Activated CD4-positive, alpha-beta T cell treated with anti-CD3 and anti-CD28 coated beads, Interleukin-2, amount 50 U/mL, for 16 hours (primary cell): ENCODE measurements around the gene NCKAP1.
"Not testable (repeated sequence)": the region's sequence is repeated elsewhere in the genome, so short reads cannot be mapped to it uniquely, and the experiment has no call there.

Experiments
- DNase-seq: peaks from one replicate; pipeline ENCODE4 v3.0.0-alpha.2; 2020

Gene NCKAP1, protein sequence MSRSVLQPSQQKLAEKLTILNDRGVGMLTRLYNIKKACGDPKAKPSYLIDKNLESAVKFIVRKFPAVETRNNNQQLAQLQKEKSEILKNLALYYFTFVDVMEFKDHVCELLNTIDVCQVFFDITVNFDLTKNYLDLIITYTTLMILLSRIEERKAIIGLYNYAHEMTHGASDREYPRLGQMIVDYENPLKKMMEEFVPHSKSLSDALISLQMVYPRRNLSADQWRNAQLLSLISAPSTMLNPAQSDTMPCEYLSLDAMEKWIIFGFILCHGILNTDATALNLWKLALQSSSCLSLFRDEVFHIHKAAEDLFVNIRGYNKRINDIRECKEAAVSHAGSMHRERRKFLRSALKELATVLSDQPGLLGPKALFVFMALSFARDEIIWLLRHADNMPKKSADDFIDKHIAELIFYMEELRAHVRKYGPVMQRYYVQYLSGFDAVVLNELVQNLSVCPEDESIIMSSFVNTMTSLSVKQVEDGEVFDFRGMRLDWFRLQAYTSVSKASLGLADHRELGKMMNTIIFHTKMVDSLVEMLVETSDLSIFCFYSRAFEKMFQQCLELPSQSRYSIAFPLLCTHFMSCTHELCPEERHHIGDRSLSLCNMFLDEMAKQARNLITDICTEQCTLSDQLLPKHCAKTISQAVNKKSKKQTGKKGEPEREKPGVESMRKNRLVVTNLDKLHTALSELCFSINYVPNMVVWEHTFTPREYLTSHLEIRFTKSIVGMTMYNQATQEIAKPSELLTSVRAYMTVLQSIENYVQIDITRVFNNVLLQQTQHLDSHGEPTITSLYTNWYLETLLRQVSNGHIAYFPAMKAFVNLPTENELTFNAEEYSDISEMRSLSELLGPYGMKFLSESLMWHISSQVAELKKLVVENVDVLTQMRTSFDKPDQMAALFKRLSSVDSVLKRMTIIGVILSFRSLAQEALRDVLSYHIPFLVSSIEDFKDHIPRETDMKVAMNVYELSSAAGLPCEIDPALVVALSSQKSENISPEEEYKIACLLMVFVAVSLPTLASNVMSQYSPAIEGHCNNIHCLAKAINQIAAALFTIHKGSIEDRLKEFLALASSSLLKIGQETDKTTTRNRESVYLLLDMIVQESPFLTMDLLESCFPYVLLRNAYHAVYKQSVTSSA

GRCh38 chr2:183038341-183039300, at the start of gene NCKAP1:
Gene NCKAP1, minus strand, starts transcription at chr2:183038457. Its CDS starts 358 bp downstream, at chr2:183038099.
- peak; percentile 88 for DNase-seq

- no peak for DNase-seq
Observed at GRCh38 chr2:183081911-183082310, 43.7 kb upstream of the NCKAP1 start.

DNA sequence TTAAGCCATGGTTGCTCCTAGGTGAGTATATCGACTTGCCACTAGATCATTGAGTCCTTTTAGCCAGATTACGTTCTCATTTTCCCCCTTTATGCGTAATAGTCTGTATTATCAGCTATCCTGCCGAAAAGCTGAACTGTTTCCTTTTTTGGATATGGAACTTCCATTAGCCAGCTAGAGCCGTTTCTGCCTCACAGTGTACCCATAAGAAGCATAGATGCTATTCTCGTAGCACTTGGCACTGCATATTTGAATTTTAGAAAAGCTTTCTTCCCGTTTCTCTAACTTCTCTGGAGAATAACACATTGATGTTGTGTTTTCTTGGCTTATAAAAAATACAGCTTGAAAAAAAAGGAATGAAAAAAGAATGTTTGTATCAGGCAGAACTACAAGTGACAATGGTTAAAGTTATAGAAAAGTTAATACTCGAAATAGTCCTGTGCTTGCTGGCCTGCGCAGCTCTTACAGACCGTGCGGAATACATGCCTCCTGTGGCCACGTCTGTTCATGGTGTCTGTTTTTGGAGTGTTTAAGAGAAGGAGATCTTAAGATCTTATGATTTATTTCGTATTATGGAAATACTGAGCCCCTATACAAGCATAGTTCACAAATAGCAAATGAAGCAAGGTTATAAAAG, 41.0 kb upstream of the NCKAP1 start:
- DNase-seq: no peak

DNA sequence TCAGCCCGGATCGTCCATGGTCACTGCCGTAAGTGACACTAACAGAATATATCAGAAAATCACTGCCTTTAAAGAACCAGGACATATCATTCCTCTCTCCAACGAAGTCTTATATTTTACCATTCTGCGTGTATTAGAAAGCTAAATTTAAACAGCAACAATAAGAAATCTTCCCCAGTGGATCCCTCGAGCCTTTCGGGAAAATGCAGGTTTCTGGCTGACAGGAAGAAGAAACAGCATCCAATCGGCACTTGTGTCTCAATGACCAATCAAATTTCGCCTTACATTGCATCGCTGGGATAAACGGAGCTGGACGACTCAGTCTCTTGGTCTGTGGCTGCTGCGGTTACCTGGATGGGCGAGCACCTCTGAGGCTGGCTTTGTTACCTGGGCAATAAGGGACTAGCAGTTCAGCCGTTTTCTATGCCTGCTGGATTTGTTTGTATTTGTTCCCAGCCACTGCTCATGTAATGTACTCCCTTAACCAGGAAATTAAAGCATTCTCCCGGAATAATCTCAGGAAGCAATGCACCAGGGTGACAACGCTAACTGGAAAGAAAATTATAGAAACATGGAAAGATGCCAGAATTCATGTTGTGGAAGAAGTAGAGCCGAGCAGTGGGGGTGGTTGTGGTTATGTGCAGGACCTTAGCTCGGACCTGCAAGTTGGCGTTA, 40.3 kb upstream of the NCKAP1 start, which contains the start of gene DUSP19:
Gene DUSP19 (plus strand): TSS at position 284 of the 675 bp plus-strand sequence. CDS start 187 bp downstream, at position 471.
- peak; percentile 90 for DNase-seq

DNA sequence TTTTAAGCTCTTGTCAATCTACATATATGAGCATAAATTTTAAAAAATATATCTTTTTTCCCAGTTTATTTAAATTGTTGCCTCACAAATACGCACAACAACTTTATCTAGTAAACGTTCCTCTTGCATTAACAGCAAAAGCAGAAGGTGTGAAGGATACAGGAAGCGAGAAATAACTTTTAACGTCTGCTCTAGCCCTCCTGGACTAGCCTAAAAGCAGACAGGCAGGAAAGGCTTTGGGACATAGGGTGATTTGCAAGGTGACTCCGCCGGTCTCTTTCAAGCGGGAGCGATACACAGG, 39.9 kb upstream of the NCKAP1 start:
- DNase-seq: no peak

DNA sequence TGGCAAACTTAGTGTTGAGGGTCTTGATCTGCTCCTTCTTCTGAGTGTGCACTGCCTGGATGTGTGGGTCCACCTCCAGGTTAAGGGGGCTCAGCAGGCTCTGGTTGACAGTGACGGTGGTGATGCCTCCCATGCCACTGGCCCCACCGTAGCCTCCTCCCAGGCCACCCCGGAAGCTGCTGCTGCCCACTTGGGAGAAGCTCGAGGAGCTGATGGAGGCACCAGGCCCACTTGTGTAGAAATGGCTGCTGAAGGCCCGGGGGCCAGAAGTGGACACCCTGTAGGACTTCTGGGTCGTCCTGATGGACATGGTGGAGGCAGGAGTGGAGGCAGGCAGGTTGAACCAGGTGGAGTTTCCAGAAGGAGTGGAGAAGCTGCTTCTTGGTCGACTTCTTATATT, 33.9 kb upstream of the NCKAP1 start:
- no peak for DNase-seq

- no peak for DNase-seq
Observed at GRCh38 chr2:183070942-183071844, 32.9 kb upstream of the NCKAP1 start.

- DNase-seq: no peak
Observed at GRCh38 chr2:183069174-183069573, 30.9 kb upstream of the NCKAP1 start.

- no peak for DNase-seq
Observed at GRCh38 chr2:183068561-183068960, 30.3 kb upstream of the NCKAP1 start.

DNA sequence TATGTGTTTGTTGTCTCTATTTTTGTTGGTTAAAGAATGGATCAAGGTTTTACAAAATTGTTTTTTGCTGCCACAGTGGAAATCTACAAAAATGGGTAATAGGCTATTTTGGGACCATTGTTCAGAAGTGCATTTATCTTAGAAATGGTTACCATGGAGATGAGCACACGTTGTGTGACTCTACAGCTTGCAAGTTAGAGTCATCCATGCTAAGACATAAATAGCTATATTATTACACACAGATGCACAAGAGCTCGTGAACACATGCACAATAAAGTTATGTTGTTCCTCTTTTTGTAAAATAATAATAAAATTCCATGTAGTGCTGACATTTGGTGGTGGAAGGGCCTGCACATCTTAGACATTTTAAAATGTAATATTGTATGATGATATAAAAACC, 24.8 kb upstream of the NCKAP1 start:
- DNase-seq: no peak

DNA sequence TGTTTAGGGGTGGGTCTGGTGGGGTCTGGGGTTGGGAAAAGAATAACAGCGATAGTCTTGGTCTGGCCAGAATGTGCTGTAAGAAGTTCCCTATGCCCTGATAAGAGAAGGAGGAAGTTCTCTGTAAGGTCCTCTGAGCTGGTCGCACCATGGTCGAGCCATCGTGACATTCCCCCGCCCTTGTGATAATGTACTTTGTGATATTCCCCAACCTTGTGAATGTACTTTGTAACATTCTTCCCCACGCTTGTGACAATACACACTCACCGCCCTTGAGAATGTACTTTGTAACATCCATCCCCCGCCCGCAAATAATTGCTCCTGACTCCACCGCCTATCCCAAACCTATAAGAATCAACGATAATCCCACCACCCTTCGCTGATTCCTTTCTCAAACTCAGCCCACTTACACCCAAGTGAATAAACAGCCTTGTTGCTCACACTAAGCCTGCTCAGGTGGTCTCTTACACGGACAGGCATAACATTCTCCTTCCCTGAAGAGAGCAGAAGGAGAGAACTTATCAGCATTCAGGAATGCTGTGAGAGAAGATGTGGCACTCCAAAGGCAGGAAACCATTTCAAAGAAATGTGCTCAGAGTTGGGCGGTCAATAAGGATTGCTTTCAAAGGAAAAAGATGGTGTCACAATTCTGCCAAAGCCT, 22.4 kb upstream of the NCKAP1 start:
- no peak for DNase-seq

DNA sequence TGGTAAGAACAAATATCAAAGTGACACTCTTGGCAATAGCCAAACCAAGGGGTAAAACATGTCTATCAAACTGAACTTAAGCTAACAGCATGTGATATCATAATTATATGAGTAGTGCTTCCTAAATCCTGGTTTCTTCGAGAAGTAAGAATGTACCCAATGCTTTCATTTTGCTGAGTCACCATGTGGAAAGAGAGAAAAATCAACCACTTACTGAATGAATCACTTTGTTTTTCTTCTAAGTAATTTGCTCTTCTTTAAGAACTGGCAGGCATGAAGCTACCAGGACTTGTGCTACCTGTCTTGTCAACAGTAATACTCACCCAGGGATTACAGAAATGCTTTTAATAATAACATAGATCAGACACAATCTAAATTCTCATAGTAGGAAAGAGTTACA, 21.3 kb upstream of the NCKAP1 start:
- DNase-seq: peak; percentile 10

- DNase-seq: no peak
Observed at GRCh38 chr2:183057333-183057985, 19.2 kb upstream of the NCKAP1 start.

GRCh38 chr2:183049420-183049819, 11.2 kb upstream of the NCKAP1 start:
- no peak for DNase-seq

DNA sequence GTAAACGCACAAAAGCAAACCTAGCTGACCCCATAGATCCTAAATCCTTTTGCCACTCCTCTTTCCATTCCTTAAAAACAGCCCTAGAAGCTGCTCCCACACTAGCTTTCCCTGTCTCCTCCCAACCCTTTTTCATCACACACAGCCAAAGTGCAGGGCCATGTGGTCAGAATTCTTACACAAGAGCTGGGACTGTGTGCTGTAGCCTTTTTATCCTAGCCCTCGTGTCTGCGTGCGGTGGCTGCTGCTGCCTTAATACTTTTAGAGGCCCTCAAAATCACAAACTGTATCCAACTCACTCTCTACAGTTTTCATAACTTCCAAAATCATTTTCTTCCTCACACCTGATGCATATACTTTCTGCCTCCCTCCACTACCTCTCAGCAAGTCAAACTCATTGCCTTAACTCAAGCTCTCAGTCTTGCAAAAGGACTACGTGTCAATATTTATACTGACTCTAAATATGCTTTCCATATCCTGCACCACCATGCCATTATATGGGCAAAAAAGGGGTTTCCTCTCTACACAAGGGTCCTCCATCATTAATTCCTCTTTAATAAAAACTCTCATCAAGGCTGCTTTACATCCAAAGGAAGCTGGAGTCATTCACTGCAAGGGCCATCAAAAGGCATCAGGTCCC, 9.3 kb upstream of the NCKAP1 start:
- DNase-seq: not testable (repeated sequence)

- DNase-seq: not testable (repeated sequence)
Observed at GRCh38 chr2:183043580-183043979, 5.3 kb upstream of the NCKAP1 start.

- DNase-seq: no peak
Observed at GRCh38 chr2:183040604-183041003, 2.3 kb upstream of the NCKAP1 start.
